Left forelimb (tissue), 1 donor: ENCODE data around the gene FAM98C.
A peak's percentile ranks its signal among the peaks of the same experiment; 100 is the strongest.
"Not testable (repeated sequence)": the region's sequence is repeated elsewhere in the genome, so short reads cannot be mapped to it uniquely, and the experiment has no call there.

Source experiments
- DNase-seq: peaks from one replicate; pipeline ENCODE4 v3.0.0-alpha.2; 2018; ENCODE audit warnings: low spot score

Gene FAM98C

GRCh38 chr19:38427035-38427677 lies 24.3 kb downstream of the FAM98C start:
- not testable (repeated sequence) for DNase-seq

DNA sequence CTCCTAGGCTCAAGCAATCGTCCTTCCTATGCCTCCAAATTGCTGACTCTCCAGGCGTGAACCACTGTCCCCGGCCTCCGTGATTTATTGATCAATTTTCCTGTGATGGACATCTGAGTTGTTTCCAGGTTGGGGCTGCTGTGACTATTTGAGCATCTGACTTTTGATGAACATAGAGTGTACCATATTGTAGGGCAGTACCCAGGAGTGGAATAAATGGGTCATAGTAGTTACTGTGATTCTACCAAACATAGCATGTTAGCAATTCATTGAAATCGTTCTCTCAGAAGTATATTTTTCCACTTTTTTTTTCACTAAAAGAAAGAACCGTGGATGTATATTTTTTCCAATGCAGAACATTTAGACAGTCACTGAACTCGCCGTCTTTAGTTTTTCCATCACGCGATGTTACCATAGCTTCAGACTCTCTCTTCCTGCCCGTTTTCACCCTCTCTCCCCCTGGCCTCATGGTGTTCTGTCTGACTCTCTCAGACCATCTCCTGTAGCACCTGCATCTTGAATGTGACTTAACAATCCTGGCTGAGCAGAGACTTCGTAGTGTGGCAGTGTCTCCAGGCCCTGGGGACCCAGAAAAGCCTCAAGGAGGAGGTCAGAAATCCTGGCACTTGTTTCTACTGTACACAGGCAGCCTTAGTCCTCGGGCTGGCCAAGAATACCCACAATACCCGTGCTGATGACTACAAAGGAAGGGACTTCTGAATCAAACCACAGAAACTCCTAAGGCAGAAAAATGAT lies 26.3 kb downstream of the FAM98C start:
- DNase-seq, result no peak

DNA sequence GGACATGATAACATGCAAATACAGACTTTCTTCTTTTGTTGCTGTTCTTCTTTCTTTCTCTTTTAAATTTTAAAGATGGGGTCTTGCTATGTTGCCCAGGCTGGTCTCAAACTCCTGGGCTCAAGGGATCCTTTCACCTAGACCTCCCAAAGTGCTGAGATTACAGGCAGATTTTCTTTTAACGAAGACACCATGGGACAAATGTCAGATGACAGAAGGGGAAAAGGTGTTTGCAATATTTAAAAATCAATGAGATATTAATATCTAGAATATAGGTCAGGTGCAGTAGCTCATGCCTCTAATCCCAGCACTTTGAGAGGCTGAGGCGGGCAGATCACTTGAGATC lies 26.9 kb downstream of the FAM98C start:
- no peak for DNase-seq

DNA sequence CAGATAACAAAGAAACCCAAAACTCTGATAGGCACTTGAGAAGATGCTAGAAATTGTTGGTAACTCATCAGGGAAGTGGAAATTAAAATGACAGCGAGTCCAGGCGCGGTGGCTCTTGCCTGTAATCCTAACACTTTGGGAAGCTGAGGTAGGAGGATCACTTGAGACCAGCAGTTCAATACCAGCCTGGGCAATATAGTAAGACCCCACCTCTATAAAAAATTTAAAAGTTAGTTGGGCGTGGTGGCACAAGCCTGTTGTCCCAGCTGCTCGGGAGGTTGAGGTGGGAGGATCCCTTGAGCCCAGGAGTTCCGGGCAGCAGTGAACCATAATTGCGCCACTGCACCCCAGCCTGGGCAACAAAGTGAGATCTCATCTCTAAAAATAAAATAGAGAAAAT lies 28.0 kb downstream of the FAM98C start:
- DNase-seq, result no peak

- peak; percentile 79 for DNase-seq
Observed at GRCh38 chr19:38433268-38433733, 30.4 kb downstream of the FAM98C start, which contains the start of gene RYR1. Gene RYR1 (plus strand): TSS chr19:38433691. CDS start chr19:38433830, 139 bp downstream.

- peak; percentile 82 for DNase-seq
Observed at GRCh38 chr19:38434549-38435051, 31.7 kb downstream of the FAM98C start.

DNA sequence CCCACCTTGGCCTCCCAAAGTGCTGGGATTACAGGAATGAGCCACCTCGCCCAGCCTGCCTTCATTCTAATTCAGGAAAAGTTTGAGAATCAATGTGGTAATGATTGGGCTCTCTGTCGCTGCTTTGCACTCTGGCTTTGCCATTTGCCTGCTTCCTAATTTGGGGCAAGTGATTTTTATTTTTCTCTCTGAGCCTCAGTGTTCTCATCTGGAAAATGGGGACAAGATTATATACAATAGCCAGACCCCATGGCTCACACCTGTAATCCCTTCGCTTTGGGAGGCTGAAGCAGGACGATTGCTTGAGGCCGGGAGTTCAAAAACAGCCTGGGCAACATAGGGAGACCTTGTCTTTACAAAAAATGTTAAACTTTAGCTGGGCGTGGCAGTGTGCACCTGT lies 34.4 kb downstream of the FAM98C start:
- no peak for DNase-seq

- DNase-seq, result no peak
Observed at GRCh38 chr19:38437917-38438316, 35.0 kb downstream of the FAM98C start.

GRCh38 chr19:38440592-38440991 lies 37.7 kb downstream of the FAM98C start:
- no peak for DNase-seq

DNA sequence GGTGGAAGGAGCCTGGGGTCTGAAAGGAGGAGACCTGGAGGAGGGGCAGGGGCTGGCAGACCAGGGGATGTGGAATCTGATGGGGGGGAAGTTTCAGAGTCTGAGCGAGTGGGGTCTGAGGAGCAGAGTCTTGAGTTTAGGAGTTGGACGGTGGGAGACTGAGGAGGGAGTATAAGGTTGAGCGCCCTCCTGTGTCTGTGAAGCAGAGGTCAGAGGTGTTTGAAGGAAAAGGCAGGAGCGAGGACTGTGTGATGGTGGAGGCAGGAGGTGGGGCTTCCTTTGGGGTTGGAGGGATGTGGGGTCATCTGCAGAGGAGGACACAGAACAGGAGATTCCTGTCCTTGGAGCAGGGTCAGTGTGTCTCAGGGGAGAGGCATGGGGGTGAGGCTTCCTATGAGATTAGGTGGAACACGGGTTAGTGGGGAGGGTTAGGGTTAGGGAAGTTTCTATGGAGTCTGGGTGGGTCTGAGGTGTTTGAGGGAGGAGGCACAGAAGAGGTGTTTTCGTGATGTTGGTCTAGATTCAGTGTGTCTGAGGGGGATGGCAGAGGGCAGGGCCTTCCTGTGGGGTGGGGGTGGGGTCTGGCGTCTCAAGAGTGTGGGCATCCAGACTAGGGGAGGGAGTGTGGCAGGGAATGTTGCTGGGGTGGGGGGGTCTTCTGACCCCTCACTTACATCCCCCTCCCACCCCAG lies 38.9 kb downstream of the FAM98C start:
- DNase-seq, result no peak

GRCh38 chr19:38442736-38443135 lies 39.8 kb downstream of the FAM98C start:
- no peak for DNase-seq

DNA sequence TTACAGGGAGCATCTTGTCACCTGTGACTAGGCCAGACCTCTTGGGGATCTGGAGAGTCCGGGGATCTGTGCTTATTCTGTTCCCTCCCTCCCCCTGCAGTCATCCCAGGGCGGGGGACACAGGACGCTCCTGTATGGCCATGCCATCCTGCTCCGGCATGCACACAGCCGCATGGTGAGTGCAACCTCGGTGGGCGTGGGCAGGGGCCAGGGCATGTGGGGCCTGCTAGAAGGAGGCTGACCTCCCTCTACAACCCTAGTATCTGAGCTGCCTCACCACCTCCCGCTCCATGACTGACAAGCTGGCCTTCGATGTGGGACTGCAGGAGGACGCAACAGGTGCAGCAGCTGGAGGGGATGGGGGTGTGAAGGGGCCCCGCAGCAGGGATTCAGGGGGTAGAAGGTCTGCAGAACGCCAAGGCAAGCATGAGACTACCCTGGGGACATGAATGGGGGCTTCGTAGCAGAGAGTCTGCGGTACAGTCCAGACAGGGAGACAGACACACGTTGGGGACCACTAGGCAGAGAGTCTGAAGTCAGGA lies 40.6 kb downstream of the FAM98C start:
- no peak for DNase-seq

GRCh38 chr19:38444026-38444425 lies 41.1 kb downstream of the FAM98C start:
- no peak for DNase-seq

DNA sequence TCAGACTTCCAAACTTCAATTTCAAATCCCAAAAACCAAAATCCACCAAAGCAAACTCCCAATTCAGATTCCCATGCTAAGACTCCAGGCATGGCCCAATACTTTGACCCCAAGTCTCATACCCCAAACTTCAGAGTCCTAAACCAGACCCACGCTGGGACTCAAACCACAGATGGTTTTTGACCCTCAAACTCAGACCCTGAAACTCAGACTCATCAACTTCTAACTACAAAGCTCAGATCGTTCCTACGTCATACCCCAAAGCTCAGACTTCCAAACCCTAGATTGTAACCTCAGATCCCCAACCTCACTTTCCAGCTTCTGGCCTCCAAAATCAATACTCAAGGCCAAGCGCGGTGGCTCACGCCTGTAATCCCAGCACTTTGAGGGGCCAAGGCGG lies 42.5 kb downstream of the FAM98C start:
- DNase-seq, result no peak

DNA sequence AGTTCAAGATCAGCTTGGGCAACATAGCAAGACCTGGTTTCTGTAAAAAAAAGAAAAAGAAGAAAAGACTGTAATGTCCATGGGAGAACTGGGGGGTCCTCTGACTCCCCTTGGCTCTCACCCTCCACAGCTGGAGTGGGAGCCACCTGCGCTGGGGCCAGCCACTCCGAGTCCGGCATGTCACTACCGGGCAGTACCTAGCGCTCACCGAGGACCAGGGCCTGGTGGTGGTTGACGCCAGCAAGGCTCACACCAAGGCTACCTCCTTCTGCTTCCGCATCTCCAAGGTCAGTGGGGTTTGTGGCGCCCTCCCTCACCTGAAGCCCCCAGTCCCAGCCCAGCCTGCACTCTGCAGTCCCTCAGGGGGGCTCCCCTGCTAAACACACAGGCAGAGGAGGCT lies 45.3 kb downstream of the FAM98C start:
- DNase-seq, result no peak

- no peak for DNase-seq
Observed at GRCh38 chr19:38449518-38449917, 46.6 kb downstream of the FAM98C start.

GRCh38 chr19:38451036-38451435 lies 48.1 kb downstream of the FAM98C start:
- DNase-seq, result no peak

DNA sequence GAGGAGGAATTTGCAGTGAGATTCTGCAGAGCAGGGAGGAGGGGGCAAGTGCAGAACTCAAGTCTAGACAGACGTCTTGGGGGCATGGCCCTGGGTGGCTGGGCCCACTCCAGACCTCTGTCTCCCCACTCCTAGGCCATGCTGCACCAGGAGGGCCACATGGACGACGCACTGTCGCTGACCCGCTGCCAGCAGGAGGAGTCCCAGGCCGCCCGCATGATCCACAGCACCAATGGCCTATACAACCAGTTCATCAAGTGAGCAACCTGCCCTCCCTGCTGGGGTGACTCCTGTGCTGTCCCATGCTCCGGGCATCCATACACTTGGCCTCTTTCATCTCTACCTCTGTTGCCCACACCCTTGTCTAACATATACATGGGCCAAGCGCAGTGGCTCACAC lies 48.7 kb downstream of the FAM98C start:
- DNase-seq, result no peak

DNA sequence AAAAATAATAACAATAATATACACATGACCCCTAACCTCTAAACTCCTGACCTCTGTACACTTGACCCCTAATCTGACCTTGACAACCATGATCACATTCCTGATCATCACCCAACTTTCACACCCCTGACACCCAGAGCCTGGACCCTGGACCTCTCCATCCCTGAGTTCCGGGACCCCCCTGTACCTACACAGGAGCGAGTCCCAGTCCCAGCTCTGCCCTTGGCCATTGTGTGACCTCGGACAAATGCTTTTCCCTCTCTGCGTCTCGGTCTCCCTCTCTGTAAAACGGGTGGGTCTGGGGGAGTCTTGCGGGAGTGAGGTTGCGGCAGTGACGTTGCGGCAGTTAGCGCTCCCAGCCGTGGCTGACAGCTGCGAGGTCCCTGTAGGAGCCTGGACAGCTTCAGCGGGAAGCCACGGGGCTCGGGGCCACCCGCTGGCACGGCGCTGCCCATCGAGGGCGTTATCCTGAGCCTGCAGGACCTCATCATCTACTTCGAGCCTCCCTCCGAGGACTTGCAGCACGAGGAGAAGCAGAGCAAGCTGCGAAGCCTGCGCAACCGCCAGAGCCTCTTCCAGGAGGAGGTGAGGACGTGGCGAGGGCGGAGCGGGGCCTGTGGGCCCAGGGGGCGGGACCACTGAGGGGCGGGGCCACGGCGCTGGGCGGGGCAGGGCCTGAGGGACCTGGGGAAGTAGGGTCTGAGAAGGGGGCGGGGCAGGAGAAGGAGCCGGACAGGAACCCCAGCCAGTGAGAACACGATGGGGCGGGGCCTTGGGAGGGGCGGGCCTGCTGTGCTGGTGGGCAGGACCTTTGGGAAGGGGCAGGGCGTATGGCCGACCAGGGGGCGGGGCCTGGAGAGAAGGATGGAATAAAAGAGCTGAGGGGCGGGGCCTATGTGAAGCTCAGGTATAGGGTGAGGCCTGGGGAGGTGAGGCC lies 49.8 kb downstream of the FAM98C start:
- DNase-seq, result no peak

GRCh38 chr19:38453596-38453995 lies 50.7 kb downstream of the FAM98C start:
- DNase-seq, result no peak

DNA sequence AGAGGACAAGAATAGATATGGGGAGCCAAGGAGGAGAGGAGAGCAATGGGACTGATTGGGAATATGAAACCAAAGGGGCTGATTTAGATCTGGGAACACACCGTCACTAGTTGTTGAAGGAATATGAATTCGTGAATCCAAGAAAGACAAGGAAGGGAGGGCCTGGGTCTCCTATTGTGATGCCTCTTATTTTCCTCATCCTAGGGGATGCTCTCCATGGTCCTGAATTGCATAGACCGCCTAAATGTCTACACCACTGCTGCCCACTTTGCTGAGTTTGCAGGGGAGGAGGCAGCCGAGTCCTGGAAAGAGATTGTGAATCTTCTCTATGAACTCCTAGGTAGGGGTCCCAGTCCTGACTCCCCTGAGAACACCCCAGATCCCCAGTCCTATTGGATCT lies 52.1 kb downstream of the FAM98C start:
- DNase-seq, result no peak
